A549 (cell line): ENCODE data around the gene RANBP17. TPM values are rescaled to one million over a fixed set of nuclear protein-coding genes. Genes with fewer than 3 reads are reported as not detected.

ENCODE experiments used
- ATAC-seq, 2 experiments: fragments of 200-7000 bp in 1 of 2; fragments of >200 bp in 1 of 2; cut with Nextera tagmentation in 1 of 2; cut with Tn5 transposase in 1 of 2; 3 replicates each; pipeline versions ENCODE4 v1.8.0 to v1.9.1; 2018 to 2020; ENCODE audit warnings: mild to moderate bottlenecking in 1 of 2, moderate library complexity in 1 of 2
- CTCF ChIA-PET: fragments of 300-600 bp; sonication (Branson Sonifier 250); formaldehyde crosslinking; extraction: SDS; loops from one replicate; lab custom pipeline; 2021; ENCODE audit warnings: antibody characterized with exemption, inconsistent platforms; lab: Yijun Ruan, JAX
- POLR2A ChIA-PET: fragments of 350-600 bp; formaldehyde crosslinking; extraction: SDS; loops from one replicate; lab custom pipeline; 2021; ENCODE audit warnings: antibody characterized with exemption, inconsistent platforms; lab: Yijun Ruan, JAX
- DNase-seq, 2 experiments: peaks; one replicate each; pipeline versions ENCODE4 v3.0.0 to v3.0.0-alpha.2; 2011 to 2016; ENCODE audit warnings: low read depth in 1 of 2, low spot score in 1 of 2
- FAIRE-seq: peaks from 2 replicates; lab custom pipeline; 2011; peaks lifted over from hg19 to GRCh38; lab: Jason Lieb, UNC
- H3K27ac ChIP-seq, 2 experiments: fragments of >200 bp; sonication (Bioruptor Twin); formaldehyde crosslinking; 3 replicates each; pipeline ENCODE4 v1.5.1; 2016 to 2017
- H3K4me1 ChIP-seq: fragments of >200 bp; sonication (Bioruptor Twin); formaldehyde crosslinking; 3 replicates; pipeline ENCODE4 v1.6.1; 2016
- H3K4me2 ChIP-seq: fragments of >200 bp; sonication (Bioruptor Twin); formaldehyde crosslinking; 3 replicates; pipeline ENCODE4 v1.6.1; 2016
- H3K4me3 ChIP-seq: fragments of >200 bp; sonication (Bioruptor Twin); formaldehyde crosslinking; 3 replicates; pipeline ENCODE4 v1.5.1; 2016
- H3K9me3 ChIP-seq: fragments of >200 bp; sonication (Bioruptor Twin); formaldehyde crosslinking; 3 replicates; pipeline ENCODE4 v1.6.1; 2016
- BCL3 ChIP-seq: fragments of >200 bp; sonication (Bioruptor Twin); formaldehyde crosslinking; IDR thresholded peaks from 3 replicates; pipeline ENCODE4 v1.6.1; 2016
- CBX2 ChIP-seq: fragments of 200-600 bp; sonication (generic); IDR thresholded peaks from 2 replicates; pipeline ENCODE4 v1.6.1; 2016; ENCODE audit warnings: low read depth, mild to moderate bottlenecking, borderline replicate concordance
- ESRRA ChIP-seq: fragments of 150-350 bp; IDR thresholded peaks from 2 replicates; pipeline ENCODE4 v1.6.1; 2014; ENCODE audit warnings: mild to moderate bottlenecking, low read length, borderline replicate concordance
- HDAC2 ChIP-seq: fragments of 200-600 bp; sonication (generic); IDR thresholded peaks from 2 replicates; pipeline ENCODE4 v1.6.1; 2016
- HES2 ChIP-seq: fragments of >200 bp; sonication (Bioruptor Twin); formaldehyde crosslinking; IDR thresholded peaks from 2 replicates; pipeline ENCODE4 v1.6.1; 2016
- KDM5A ChIP-seq: fragments of 200-600 bp; sonication (generic); IDR thresholded peaks from 2 replicates; pipeline ENCODE4 v1.6.1; 2016; ENCODE audit warnings: antibody characterized with exemption, mild to moderate bottlenecking
- NR3C1 ChIP-seq: fragments of >200 bp; sonication (Bioruptor Twin); formaldehyde crosslinking; IDR thresholded peaks from 3 replicates; pipeline ENCODE4 v1.6.1; 2017
- PBX3 ChIP-seq: IDR thresholded peaks from 2 replicates; pipeline ENCODE4 v1.6.1; 2012
- RCOR1 ChIP-seq: fragments of 150-350 bp; IDR thresholded peaks from 2 replicates; pipeline ENCODE4 v1.6.1; 2014; ENCODE audit warnings: antibody characterized with exemption, low read length, low read depth
- ZFP36 ChIP-seq: fragments of 450-650 bp; IDR thresholded peaks from 2 replicates; pipeline ENCODE4 v1.6.1; 2014; ENCODE audit warnings: borderline replicate concordance; ENCODE audit not compliant: partially characterized antibody
- WGBS: methylation state at CpG from one replicate; pipeline ENCODE4 v1.1.6; 2017; ENCODE audit errors: missing lambda C conversion rate; 5-methylcytosine and 5-hydroxymethylcytosine counted together
- polyA plus RNA-seq, 4 experiments: library from polyadenylated mRNA; depleted of rRNA in 3 of 4; stranded (reverse); fragments of >200 nt; fragmentation: RNase III in 1 of 4; extraction: RNeasy Plus Mini Kit Qiagen cat#74134 plus additional on column Dnase treatment in 1 of 4; gene quantifications; 2 replicates in 3 of 4; 3 replicates in 1 of 4; pipeline ENCODE4 v1.2.3, GENCODE V29; 2011 to 2017
- small RNA-seq, 6 experiments: library from RNA; depleted of rRNA; stranded (forward); fragments of <200 nt; gene quantifications; one replicate each; pipeline ENCODE3, GENCODE V24; 2012
- TF ChIP-seq, protein P1 (sequence below): fragments of 250-450 bp; sonication (Bioruptor Pico); IDR thresholded peaks from 2 replicates; pipeline ENCODE4 v1.5.0; 2020; ENCODE audit warnings: low read depth, mild to moderate bottlenecking, moderate library complexity
- TF ChIP-seq, protein P2 (sequence below): fragments of 450-650 bp; IDR thresholded peaks from 2 replicates; pipeline ENCODE4 v1.6.1; 2014; ENCODE audit warnings: antibody characterized with exemption

RANBP17 gene
- polyA plus RNA-seq, 2 of the 4 experiments (the other 2 are of a cell fraction), result 3.4 to 9.2 TPM

GRCh38 chr5:171344936-171345608 is 483.3 kb downstream of the RANBP17 start:
- Histone ChIP-seq H3K4me2 (no peak overlapping the region), H3K9me3 (no peaks in the 10 kb centered on the region), H3K4me1 (no peaks in the 10 kb centered on the region), H3K4me3 (no peak overlapping the region), H3K27ac (no peak overlapping the region)
- 82% methylated on average over 19 of the region's 19 CpGs for WGBS
- ATAC-seq (no peak), FAIRE-seq (no peak), DNase-seq (no peak)
- ChIA-PET POLR2A (no interaction called here), CTCF (interaction anchor here (1.0 to 14.8 kb wide), 7 partner anchors 9 to 601 kb away, joined by 3 to 239 read pairs (median 4); no protein-coding TSS in a partner anchor)
- TF ChIP-seq HES2, result no peak
- no peak for TF ChIP-seq PBX3
- no peak for TF ChIP-seq BCL3
- TF ChIP-seq, protein P1, sequence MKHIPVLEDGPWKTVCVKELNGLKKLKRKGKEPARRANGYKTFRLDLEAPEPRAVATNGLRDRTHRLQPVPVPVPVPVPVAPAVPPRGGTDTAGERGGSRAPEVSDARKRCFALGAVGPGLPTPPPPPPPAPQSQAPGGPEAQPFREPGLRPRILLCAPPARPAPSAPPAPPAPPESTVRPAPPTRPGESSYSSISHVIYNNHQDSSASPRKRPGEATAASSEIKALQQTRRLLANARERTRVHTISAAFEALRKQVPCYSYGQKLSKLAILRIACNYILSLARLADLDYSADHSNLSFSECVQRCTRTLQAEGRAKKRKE, result no peak
- TF ChIP-seq, protein P2, sequence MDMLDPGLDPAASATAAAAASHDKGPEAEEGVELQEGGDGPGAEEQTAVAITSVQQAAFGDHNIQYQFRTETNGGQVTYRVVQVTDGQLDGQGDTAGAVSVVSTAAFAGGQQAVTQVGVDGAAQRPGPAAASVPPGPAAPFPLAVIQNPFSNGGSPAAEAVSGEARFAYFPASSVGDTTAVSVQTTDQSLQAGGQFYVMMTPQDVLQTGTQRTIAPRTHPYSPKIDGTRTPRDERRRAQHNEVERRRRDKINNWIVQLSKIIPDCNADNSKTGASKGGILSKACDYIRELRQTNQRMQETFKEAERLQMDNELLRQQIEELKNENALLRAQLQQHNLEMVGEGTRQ, result no peak
- TF ChIP-seq HDAC2, result no peak
- TF ChIP-seq NR3C1, result no peak
- TF ChIP-seq ZFP36, result no peak
- TF ChIP-seq CBX2, result no peak
- TF ChIP-seq ESRRA, result no peak
- TF ChIP-seq KDM5A, result no peak
- no peak for TF ChIP-seq RCOR1

Small RNA genes within 50 kb of the gene (small RNA-seq; reads per million reads assigned to genes)
- 0 to 0.43 (median 0) reads per million in 6 experiments for gene AC091980.1

Other genes with a start within 250 kb of the RANBP17 start
- not detected in 2 replicates for gene GABRP, start 78.3 kb upstream of the RANBP17 start, polyA plus RNA-seq (2011; rRNA removed)
- not detected in 3 replicates for gene GABRP, start 78.3 kb upstream of the RANBP17 start, polyA plus RNA-seq (2017; fragmentation: RNase III; extraction: RNeasy Plus Mini Kit Qiagen cat#74134 plus additional on column Dnase treatment)